ENCODE data around the gene KRT28. TPM values are rescaled to one million over a fixed set of nuclear protein-coding genes. Genes with fewer than 3 reads are reported as not detected.
A peak's percentile ranks its signal among the peaks of the same experiment; 100 is the strongest.

Gene KRT28, protein sequence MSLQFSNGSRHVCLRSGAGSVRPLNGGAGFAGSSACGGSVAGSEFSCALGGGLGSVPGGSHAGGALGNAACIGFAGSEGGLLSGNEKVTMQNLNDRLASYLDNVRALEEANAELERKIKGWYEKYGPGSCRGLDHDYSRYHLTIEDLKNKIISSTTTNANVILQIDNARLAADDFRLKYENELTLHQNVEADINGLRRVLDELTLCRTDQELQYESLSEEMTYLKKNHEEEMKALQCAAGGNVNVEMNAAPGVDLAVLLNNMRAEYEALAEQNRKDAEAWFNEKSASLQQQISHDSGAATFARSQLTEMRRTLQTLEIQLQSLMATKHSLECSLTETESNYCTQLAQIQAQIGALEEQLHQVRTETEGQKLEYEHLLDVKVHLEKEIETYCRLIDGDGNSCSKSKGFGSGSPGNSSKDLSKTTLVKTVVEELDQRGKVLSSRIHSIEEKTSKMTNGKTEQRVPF
- total RNA-seq = not detected

DNA sequence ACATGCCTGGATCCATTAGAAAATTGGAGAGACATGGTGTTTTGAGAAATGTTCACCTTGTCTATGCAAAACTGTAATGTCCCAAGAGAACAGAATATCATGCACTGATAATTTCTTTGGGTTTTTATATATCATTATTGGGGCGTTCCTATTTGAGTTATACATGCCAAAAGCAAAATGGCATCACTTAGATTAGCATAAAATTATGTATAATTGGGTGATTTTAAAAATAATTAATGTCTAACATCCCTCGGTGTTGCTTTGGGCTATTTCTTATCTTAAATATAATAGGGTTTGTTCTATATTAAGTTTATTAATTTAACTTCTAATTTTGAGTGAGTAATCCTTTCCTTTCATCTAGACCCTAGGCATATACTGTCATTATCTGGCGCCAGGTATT is at the start of gene KRT28:
TSS of gene KRT28 (minus strand) at position 101 of the 400 bp plus-strand sequence. CDS start at position 35, 66 bp downstream.
- no peak for DNase-seq (ENCODE audit: low spot score in 2 of 2)
- FAIRE-seq = no peak

DNA sequence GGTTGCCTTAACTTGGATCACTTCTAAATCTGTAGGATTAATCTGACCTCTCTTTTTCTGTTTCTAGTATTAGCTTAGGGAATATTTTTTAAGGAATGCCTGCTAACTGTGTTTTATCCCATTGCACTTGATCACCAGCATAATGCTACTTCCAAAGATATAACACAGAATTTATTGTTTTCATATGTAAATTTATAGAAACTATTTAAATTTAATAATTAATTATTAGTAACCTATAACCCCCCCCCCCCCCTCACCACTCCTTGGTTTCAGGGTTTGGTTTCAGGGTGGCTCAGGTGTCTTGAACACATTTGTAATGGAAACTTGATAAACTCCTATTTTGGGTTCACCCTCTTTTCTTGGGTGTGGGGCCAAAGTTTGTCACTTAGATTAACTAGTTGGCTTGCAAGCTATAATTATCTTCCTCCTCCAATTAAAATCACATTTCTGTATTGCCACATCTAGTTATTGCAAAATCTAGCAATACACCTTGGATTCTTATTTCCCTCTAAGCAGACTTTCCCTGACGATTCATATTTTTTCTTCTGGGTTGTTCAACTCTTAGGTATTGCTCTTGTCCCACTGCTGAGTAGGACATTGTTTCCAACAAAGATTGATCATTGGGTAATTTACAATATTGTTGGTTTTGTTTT is 49.0 kb upstream of the KRT28 start:
- DNase-seq (ENCODE audit: low spot score in 2 of 2) = no peak
- FAIRE-seq = no peak

DNA sequence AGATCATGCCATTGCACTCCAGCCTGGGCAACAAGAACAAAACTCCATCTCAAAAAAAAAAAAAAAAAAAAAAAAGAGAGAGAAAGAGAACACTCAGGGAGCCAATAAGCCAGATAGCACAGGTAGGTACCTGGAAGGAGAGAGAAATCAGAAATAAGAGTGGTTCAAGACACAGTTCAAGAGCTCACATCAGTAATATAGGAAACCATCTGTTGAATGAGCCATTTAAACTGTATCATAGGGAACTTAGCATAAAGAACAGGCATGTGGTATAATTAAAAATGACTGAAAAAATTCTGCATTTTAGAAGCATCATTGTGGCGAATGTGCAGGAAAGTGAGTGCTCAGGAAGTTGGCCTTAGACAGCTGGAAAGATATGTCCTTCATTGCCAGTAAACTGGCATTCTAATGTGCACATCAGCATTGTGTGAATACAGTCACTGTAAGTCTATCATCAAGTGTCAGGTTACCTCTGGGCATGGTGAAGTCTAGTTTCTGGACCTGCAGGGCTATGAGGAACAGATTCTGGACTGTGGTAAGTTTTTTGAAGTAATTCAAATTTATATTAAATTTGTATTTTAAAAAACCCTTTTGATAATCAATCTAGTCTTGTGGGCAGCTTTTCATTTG is 46.9 kb upstream of the KRT28 start:
- FAIRE-seq (no peak), DNase-seq (ENCODE audit: low spot score in 2 of 2) (no peak)

DNA sequence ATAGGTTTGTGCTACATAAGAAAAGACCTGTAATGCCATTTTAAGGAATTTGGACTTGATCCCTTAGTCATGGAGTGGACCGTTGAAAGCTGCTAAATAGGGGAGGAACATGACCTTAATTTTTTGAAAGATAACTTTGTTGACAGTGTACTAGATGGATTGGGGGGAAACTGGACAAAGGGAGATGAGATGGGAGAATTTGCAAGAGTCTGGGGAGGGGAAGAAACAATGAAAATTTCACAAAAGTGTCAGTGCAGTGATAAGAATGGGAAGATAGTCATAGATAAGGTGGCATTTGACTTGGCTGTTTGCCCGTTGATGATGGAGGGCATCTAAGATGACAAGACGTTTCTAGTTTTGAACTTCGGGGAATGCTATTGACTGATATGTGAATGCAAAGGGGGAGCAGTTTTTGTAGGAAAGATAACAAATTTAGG is 44.9 kb upstream of the KRT28 start:
- DNase-seq (ENCODE audit: low spot score in 2 of 2) = no peak
- no peak for FAIRE-seq

DNA sequence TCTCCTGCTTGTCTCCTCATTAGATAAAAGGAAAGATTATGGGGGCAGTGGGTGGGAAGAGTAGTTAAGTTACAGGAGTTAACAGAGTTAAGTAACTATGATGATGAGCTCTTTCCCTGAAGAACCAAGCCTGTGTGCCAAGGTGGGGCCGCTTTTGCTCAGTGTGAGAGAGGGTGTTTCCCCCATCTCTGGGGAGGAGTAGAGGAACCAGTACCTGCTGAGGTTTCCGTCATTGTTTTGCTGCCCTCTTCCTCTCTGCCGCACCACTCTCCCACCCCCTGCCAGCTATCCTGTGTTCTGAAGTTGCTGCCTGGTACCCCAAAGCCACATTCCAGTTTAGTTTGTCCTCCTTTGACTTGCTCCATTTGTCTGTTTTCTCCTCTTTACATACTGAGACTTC is 43.5 kb upstream of the KRT28 start:
- DNase-seq (ENCODE audit: low spot score in 2 of 2) (no peak), FAIRE-seq (no peak)

DNA sequence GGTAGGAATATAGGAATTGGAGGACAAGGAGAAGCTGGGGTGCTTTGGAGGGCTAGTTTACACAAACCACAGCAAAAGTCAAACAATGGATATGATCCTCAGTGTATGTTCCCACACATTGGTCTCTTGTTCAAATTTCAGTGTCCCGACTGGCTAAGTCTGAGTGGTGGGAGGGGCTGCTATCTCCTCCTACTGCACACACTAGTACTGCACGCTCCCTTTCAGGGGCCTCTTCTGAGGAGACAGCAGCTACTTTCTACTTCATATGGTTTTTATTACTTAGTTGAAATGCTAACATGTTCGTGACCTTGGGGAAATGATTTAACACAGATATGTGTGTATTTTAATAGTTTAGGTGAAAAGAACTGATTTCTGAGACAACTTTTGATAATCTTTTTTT is 41.5 kb upstream of the KRT28 start:
- DNase-seq (ENCODE audit: low spot score in 2 of 2) (no peak), FAIRE-seq (no peak)

DNA sequence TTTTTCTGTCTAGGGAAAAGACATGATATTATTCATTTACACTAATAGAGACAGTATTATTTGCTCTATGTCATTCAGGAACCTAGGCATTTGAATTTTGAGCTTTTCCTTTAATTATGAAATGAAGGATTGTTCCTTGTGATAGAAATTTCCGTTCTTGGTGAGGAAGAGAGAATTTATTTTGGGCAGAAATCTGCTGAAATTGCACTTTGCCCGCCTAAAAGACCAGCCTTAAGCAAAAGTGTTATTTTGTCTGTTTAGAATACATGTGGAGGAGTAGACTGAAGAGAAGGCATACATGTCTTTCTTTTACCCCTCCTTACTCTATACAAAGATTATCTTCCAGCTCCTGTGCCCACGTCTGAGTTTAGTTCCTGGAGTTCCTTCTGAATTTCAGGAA is 39.4 kb upstream of the KRT28 start:
- no peak for FAIRE-seq
- DNase-seq (ENCODE audit: low spot score in 2 of 2) = no peak

DNA sequence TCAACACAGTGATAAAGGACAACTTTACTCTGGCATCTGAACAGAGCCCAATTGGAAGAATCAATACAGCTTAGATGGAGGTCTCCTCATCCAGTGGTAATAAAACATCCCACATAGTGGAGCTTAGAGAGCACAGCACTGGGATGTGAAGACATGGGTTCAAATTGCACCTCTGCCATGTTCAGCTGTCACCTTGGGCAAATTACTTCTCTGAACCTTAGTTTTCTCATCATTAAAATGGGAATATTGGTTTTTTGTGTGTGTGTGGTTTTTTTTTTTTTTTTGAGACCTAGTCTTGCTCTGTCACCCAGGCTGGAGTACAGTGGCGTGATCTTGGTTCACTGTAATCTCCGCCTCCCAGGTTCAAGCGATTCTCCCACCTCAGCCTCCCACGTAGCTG is 36.3 kb upstream of the KRT28 start:
- DNase-seq (ENCODE audit: low spot score in 2 of 2) (no peak), FAIRE-seq (no peak)

DNA sequence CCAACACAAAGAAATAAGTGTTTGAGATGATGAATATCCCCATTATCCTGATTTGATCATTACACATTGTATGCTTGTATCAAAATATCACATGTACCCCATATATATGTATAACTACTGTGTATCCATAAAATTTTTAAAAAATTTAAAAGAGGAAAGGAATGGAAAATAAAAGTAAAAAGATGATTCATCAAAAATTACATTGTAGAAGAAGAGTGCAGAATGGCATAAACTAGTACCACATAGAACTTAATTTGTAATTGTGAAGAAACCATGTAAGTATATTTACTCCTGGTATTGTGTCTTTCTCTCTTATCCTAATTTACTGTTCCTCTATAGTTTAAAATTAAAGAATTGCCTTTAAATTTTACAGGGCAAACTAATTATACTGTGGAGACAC is 34.1 kb upstream of the KRT28 start:
- FAIRE-seq (peak; percentile 13), DNase-seq (ENCODE audit: low spot score in 2 of 2) (no peak)

DNA sequence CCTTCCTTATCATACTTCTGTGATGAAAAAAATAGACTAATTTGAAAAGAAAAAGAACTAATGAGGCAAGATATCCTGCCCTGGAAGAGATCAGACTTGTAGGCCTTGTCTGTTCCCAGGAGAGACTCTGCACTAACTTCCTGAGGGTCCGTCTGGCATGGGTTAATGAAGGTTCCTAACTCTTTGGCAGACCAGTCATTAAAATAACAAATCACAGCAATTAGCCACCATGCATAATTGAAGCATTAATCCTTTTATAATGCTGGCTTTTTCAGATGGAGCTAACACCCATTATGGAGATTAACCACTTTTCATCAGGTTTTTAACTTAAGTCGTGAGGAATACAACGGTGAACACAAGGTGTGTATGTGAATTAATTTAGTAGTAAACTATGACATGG is 33.1 kb upstream of the KRT28 start:
- FAIRE-seq (no peak), DNase-seq (ENCODE audit: low spot score in 2 of 2) (no peak)

DNA sequence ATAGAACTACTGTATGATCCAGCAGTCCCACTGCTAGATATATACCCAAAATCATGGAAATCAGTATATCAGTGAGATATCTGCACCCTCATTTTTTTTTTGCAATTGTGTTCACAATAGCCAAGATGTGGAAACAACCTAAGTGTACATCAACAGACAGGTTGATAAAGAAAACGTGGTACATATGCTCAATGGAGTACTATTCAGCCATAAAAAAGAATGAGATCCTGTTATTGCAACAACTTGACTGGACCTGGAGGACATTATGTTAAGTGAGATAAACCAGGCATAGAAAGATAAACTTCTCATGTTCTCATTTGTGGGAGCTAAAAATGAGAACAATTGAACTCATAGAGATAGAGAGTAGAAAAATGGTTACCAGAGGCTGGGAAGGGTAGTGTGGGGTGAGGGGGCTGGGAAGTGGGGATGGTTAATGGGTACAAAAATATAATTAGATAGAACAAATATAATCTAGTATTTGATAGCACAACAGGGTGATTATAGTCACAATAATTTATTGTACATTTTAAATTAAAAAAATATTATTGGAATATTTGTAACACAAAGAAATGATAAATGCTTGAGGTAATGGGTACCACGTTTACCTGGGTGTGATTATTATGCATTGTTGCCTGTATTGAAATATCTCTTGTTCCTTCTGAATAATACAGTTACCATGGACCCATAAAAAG is 30.5 kb upstream of the KRT28 start:
- DNase-seq (ENCODE audit: low spot score in 2 of 2) = no peak
- FAIRE-seq = no peak

DNA sequence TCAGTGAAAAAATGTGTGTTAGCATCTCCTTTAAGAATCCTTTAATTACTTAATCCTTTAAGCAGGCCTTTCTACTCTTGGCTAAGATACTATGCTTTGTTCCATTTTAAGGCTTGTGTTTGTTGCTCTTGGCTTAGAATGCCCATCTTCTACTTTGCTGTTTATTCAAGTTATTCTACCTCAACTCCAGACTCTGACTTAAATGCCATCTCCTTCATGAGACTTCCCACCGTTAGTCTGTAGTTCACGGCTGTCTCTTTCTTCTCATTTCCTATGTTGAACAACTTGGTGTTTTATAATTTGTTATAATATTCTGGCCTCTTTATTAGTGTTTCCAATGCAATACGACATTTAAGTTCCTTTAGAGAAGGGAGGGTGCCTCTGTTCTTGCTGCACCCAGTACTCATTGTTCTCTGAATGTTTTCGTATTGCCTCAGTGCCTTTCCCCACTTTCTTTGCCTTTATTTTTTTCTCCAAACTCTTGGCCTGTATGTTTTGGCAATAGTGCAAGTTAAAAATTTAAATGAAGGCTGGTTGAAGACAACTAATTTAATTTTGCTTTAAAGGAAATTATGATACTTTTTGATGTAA is 28.8 kb upstream of the KRT28 start:
- peak in 1 of 2 donors; percentile 11 for DNase-seq (ENCODE audit: low spot score in 2 of 2)
- FAIRE-seq = no peak

DNA sequence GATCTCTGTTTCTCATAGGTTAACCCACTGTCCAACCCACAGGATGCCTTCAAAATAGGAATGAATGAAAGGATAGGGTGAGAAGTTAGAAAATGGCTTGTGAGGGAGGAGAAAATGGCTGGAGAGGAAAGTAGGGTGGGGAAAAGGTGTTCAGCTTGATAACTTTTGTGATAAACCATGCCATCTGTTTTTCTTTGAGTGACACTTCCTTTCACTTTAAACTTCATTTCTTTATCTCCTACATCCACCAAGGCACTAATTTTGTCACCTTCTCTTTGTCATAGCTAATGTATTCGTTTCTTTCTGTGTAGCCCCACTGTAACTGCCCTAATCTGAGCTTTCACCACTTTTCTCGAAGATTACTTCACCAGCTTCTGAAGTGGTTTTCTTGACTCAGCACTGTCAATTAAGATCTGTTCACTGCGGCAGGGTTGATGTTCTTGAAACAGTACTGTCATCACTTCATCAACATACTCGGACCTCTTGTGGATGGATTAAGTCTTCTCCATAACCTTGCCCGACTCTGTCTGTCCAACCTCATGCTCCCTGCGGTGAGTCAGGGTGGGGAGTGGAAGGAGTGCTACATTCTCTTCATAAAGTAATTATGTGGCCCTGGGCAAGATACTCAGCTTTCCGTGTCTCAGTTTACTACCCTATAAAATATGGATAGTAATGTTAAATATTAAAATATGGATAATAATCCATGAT is 28.1 kb upstream of the KRT28 start:
- FAIRE-seq (no peak), DNase-seq (ENCODE audit: low spot score in 2 of 2) (no peak)

DNA sequence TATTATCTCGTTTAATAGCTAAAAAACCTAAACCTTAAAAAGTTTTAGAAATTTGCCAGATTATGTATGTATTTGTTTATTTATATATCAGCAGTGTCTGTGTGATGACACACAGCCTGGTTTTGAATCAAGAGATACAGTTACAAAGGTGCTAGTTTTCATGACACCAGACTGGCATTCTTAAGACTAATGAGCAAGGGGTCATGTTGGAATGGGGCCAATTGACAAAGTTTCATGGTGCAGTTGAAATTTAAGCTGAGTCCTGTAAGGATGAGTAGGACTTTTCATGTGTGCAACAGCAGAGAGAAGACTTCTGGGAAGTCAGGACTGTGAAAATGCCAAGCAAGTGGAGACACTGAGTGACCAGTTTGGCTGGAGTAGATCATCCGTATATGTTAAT is 25.8 kb upstream of the KRT28 start:
- FAIRE-seq (no peak), DNase-seq (ENCODE audit: low spot score in 2 of 2) (no peak)

DNA sequence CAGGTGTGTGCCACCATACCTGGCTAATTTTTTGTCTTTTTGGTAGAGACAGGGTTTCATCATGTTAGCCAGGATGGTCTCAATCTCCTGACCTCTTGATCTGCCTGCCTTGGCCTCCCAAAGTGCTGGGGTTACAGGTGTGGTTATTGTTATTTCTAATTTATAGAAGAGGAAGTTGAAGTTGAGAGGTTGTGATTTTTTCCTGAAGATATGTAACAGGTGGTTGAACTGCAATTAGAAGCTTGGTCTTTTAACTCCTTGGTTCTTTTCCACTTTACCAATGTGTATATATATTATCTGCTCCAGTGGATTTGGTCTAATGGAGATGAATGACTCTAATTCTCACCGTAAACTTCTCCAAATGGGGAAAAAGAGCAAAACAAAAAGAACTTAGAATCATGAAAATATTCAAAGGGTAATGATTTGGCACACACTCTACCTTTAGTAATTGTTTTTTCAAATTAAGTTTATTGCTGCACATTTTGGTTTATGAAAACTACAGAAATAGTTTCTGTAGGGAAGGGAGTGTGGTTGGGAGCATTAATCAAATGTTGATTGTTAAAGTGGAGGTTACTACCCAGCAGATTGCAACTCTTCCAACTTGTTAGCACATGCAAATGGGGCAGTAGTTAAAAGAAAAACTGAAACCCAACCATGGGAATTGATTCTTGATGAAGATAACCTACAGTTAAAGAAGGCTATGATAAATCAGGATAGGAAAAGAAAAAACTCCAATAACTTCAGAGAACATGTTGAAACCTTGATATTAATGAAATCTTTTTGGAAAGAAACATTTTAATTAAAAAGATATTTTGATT is 24.5 kb upstream of the KRT28 start:
- DNase-seq (ENCODE audit: low spot score in 2 of 2) (no peak), FAIRE-seq (no peak)

DNA sequence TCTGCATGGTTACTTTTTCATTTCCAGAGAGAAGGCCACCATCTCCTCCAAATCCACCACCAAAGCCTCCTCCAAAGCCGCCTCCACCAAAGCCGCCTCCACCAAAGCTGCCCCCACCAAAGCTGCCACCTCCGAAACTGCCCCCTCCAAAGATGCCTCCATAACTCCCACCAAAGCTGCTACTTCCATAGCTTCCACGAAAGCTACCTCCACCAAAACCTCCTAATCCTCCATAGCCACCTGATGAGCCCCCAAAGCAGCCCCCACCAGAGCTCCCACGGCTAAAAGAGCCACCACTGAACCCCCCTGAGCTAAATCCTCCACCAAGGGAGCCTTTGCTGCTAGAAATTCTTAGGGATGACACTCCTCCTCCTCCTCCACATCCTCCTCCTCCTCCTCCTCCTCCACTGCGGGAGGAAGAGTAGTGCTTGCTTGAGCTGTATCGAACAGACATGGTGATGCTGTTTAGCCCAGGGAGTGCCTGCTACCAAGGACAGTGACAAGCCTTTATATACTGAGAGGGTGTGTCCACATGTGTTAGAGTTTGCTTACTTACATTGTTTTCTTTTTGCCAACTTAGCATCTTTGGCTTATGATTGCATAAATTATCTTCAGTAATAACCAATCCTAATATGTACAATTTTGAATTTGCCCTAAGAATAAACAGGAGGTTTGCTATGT is 22.5 kb upstream of the KRT28 start, which contains the start of gene KRT10:
TSS of gene KRT10 (minus strand) at position 483 of the 681 bp plus-strand sequence. CDS start at position 454, 29 bp downstream.
- DNase-seq (ENCODE audit: low spot score in 2 of 2) = no peak
- no peak for FAIRE-seq

DNA sequence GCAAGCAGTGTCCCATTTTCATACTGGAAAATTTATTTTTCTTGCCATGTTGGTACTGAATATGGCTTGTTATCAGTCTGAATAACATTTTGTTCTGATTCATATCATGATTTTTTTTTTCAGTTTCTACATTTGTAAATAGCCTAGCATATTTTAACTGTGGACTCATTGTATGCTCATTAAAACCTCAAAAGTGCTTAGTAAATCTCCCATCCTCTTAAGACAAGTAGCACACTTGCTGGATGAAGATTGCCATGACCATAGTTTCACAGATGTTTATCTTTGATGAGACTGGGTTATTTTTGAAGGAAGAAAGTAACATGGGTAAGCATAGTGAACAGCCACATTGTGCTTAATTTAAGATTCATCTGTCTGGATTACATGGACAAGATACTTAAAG is 21.8 kb upstream of the KRT28 start:
- no peak for DNase-seq (ENCODE audit: low spot score in 2 of 2)
- no peak for FAIRE-seq

DNA sequence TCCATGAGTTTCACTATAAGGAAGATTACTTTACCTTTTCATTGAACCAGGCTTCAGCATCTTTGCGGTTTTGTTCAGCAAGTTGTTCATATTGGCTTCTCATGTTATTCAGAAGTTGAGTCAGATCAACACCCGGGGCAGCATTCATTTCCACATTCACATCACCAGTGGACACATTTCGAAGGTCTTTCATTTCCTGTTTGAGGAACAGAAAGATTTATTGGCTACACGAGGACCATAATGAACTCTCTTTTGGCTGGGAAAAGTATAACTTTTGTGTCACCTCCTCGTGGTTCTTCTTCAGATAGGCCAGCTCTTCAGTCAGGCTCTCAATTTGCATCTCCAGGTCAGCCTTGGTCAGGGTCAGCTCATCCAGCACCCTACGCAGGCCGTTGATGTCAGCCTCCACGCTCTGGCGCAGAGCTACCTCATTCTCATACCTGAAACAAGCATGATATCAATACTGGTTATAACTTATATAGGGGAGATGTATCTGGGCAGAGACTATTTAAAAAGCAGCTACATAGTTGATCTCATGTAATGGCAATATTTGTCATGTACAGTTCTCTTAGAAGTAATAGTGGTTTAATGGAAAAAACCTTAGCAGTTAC is 20.6 kb upstream of the KRT28 start:
- FAIRE-seq = no peak

More for the DNA sequence above, 20.6 kb upstream of the KRT28 start:
- DNase-seq (ENCODE audit: low spot score in 2 of 2) = no peak

All from frontal cortex (tissue), 4 donors.